ENCODE data around the gene NRL. TPM values are rescaled to one million over a fixed set of nuclear protein-coding genes. Genes with fewer than 3 reads are reported as not detected.
A peak's percentile ranks its signal among the peaks of the same experiment; 100 is the strongest.

Gene NRL
- total and polyA plus RNA-seq, 4 donors: 2.7 to 5.4 (median 3.1) TPM

DNA sequence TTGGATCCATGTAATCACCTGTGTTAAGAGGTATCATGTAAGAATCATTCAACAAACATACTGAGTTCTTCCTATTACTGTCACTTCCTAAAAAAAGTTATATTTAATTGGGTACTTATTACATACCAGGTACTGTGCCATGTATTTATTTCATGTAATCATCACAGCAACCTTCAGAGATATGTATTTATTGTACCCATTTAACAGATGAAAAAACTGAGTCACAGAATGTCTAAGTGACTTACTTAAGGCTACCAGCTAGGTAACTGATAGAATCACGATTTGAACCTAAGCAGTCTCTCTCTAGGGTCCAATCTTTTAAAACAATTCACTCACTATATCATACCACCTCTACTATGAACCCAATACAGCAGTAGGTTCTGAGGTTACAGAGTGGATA lies 29.7 kb upstream of the NRL start:
- no peak overlapping the region for H3K9ac ChIP-seq (ENCODE audit: insufficient read depth in 1 of 2, low read length in 2 of 2)
- DNase-seq (no peak), ATAC-seq (ENCODE audit: insufficient read depth, low FRiP score) (no peak)
- 96 to 98% methylated on average over 1 of the region's 1 CpG for WGBS, 2 donors
- TF ChIP-seq, protein P1, sequence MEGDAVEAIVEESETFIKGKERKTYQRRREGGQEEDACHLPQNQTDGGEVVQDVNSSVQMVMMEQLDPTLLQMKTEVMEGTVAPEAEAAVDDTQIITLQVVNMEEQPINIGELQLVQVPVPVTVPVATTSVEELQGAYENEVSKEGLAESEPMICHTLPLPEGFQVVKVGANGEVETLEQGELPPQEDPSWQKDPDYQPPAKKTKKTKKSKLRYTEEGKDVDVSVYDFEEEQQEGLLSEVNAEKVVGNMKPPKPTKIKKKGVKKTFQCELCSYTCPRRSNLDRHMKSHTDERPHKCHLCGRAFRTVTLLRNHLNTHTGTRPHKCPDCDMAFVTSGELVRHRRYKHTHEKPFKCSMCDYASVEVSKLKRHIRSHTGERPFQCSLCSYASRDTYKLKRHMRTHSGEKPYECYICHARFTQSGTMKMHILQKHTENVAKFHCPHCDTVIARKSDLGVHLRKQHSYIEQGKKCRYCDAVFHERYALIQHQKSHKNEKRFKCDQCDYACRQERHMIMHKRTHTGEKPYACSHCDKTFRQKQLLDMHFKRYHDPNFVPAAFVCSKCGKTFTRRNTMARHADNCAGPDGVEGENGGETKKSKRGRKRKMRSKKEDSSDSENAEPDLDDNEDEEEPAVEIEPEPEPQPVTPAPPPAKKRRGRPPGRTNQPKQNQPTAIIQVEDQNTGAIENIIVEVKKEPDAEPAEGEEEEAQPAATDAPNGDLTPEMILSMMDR (IDR thresholded peaks at IDR 0.05; ENCODE audit: control extremely low read depth, extremely low read depth): no peak
- H3K4me1 ChIP-seq (ENCODE audit: control insufficient read depth in 5 of 5, insufficient read depth in 5 of 5, low read length in 5 of 5): peaks cover 8 to 34% (median 10%) of the 10 kb centered on the region in 5 donors
- H3K9me3 ChIP-seq (ENCODE audit: control insufficient read depth in 4 of 4, insufficient read depth in 3 of 4, low read length in 3 of 4): no peaks in the 10 kb centered on the region
- peaks cover 3 to 21% (median 11%) of the 10 kb centered on the region in 4 donors for H3K36me3 ChIP-seq (ENCODE audit: control insufficient read depth in 4 of 4, insufficient read depth in 4 of 4, low read length in 4 of 4)
- H3K27me3 ChIP-seq (ENCODE audit: control insufficient read depth in 3 of 3, insufficient read depth in 3 of 3, low read length in 2 of 3): no peaks in the 10 kb centered on the region
- no peak overlapping the region for H3K4me3 ChIP-seq
- no peak overlapping the region for H3K27ac ChIP-seq (ENCODE audit: low read depth in 1 of 2, low read length in 1 of 2)

DNA sequence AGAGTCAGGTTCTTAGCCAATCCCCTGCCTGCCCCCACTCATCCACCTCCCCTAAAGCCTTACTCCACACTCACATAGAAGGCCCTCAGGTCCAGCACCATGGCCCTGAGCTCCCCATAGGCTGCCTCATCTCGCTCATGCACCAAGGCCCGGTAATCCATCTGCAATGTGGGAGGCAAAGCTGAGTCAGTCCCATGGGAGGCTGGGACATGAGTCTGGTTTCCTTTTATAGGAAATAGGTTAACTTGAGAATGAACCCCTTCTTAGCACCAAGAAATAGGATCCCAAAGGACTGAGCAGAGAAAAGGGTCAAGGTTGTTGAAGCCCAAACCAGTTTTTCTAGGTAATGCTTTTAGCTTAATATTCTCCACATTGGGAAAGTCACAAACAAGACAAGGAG lies 28.8 kb upstream of the NRL start:
- ATAC-seq (ENCODE audit: insufficient read depth, low FRiP score): no peak
- no peaks in the 10 kb centered on the region for H3K27me3 ChIP-seq (ENCODE audit: control insufficient read depth in 3 of 3, insufficient read depth in 3 of 3, low read length in 2 of 3)
- peaks cover 0 to 26% (median 15%) of the 10 kb centered on the region in 4 donors for H3K36me3 ChIP-seq (ENCODE audit: control insufficient read depth in 4 of 4, insufficient read depth in 4 of 4, low read length in 4 of 4)
- no peak overlapping the region for H3K4me3 ChIP-seq
- no peak overlapping the region for H3K27ac ChIP-seq (ENCODE audit: low read depth in 1 of 2, low read length in 1 of 2)
- no peaks in the 10 kb centered on the region for H3K9me3 ChIP-seq (ENCODE audit: control insufficient read depth in 4 of 4, insufficient read depth in 3 of 4, low read length in 3 of 4)
- TF ChIP-seq, protein P1 (IDR thresholded peaks at IDR 0.05; ENCODE audit: control extremely low read depth, extremely low read depth): no peak
- no peak overlapping the region for H3K9ac ChIP-seq (ENCODE audit: insufficient read depth in 1 of 2, low read length in 2 of 2)
- DNase-seq: no peak
- 95 to 98% methylated on average over 2 of the region's 2 CpGs for WGBS, 2 donors
- H3K4me1 ChIP-seq (ENCODE audit: control insufficient read depth in 5 of 5, insufficient read depth in 5 of 5, low read length in 5 of 5): peaks cover 8 to 34% (median 10%) of the 10 kb centered on the region in 5 donors

DNA sequence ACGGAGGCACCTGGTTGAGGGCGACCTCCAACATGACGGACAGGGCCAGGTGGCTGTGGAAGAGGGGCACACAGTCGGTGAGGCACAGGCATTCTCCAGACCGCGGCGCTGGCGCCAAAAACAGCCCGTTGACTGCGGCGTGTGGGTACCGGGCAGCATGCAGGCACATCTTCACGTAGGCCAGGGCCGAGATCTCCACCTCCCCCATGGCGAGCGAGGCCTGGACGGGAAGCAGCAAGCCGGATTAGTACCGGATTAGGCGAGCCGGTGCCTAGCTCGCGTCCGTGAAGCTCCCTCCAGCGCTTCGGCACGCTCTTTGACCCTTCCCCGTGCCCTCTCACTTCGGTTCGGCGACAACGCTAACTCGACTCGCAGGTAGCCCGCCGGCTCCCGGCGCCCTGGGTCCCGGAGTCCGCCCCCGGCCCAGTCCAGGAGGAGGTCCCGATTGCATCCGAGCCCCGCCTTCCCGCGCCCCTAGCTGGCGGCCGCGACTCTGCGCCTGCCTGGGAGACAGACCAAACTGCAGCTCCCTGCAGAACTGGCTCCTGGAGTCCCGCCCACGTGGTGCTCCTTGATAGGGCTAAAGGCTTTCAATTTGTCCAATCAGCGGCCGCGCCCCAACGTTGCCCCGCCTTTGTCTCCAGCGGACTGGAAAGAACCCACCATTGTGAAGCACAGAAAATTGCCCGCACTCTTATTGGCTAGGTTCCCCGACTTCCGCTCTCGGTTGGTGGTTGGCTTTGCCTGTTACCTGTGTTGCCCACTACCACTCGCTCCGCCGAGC lies 26.5 kb upstream of the NRL start, which contains the start of gene EMC9:
TSS of gene EMC9 (minus strand) at position 495 of the 784 bp plus-strand sequence. CDS start at position 208, 287 bp downstream.
- H3K36me3 ChIP-seq (ENCODE audit: control insufficient read depth in 4 of 4, insufficient read depth in 4 of 4, low read length in 4 of 4): peaks cover 0 to 40% (median 22%) of the 10 kb centered on the region in 4 donors
- peak within 1 kb of the TSS; percentile 92 for H3K27ac ChIP-seq (ENCODE audit: low read depth in 1 of 2, low read length in 1 of 2)
- peak within 1 kb of the TSS in 1 of 2 donors; percentile 90 for H3K9ac ChIP-seq (ENCODE audit: insufficient read depth in 1 of 2, low read length in 2 of 2)
- peaks cover 8 to 34% (median 14%) of the 10 kb centered on the region in 5 donors for H3K4me1 ChIP-seq (ENCODE audit: control insufficient read depth in 5 of 5, insufficient read depth in 5 of 5, low read length in 5 of 5)
- H3K27me3 ChIP-seq (ENCODE audit: control insufficient read depth in 3 of 3, insufficient read depth in 3 of 3, low read length in 2 of 3): no peaks in the 10 kb centered on the region
- ATAC-seq (ENCODE audit: insufficient read depth, low FRiP score) (peak; percentile 94), DNase-seq (peak; percentile 100)
- no peaks in the 10 kb centered on the region for H3K9me3 ChIP-seq (ENCODE audit: control insufficient read depth in 4 of 4, insufficient read depth in 3 of 4, low read length in 3 of 4)
- H3K4me3 ChIP-seq: peak within 1 kb of the TSS; percentile 51
- WGBS, 2 donors: 0% methylated on average over 61 to 65 of the region's 65 CpGs
- TF ChIP-seq, protein P1 (IDR thresholded peaks at IDR 0.05; ENCODE audit: control extremely low read depth, extremely low read depth): no peak

Data from lung (tissue), 12 donors.